C4-2B (cell line): ENCODE data around the gene PRMT9.

Experiments
- CTCF ChIP-seq: fragments of 450-650 bp; conservative IDR thresholded peaks from 2 replicates; pipeline ENCODE4 v1.5.1; 2017; ENCODE audit warnings: mild to moderate bottlenecking
- ZFX ChIP-seq: fragments of 450-650 bp; IDR thresholded peaks from 2 replicates; pipeline ENCODE4 v1.6.1; 2017

GRCh38 chr4:147597561-147597960 lies 86.4 kb downstream of the PRMT9 start:
- no peak for TF ChIP-seq CTCF
- no peak for TF ChIP-seq ZFX
